Measurements from ENCODE around the gene GPT2.

Gene GPT2

GRCh38 chr16:46974352-46974751 lies 90.2 kb downstream of the GPT2 start:
- peak overlapping the region; percentile 91 for H3K27ac ChIP-seq
- TF ChIP-seq ZFX (IDR thresholded peaks at IDR 0.05; ENCODE audit: borderline replicate concordance) (no peak), CTCF (IDR thresholded peaks at IDR 0.05) (no peak)

- TF ChIP-seq ZFX (IDR thresholded peaks at IDR 0.05; ENCODE audit: borderline replicate concordance): no peak
- TF ChIP-seq CTCF (IDR thresholded peaks at IDR 0.05): no peak
- peak overlapping the region; percentile 91 for H3K27ac ChIP-seq
These were observed 91.0 kb downstream of the GPT2 start for GRCh38 chr16:46975165-46975564.

GRCh38 chr16:46975908-46976470 lies 91.8 kb downstream of the GPT2 start:
- H3K27ac ChIP-seq: peak overlapping the region; percentile 46
- TF ChIP-seq CTCF (IDR thresholded peaks at IDR 0.05) (no peak), ZFX (IDR thresholded peaks at IDR 0.05; ENCODE audit: borderline replicate concordance) (no peak)

GRCh38 chr16:46976550-46976949 lies 92.4 kb downstream of the GPT2 start:
- no peak for TF ChIP-seq ZFX (IDR thresholded peaks at IDR 0.05; ENCODE audit: borderline replicate concordance)
- no peak for TF ChIP-seq CTCF (IDR thresholded peaks at IDR 0.05)
- H3K27ac ChIP-seq: peak overlapping the region; percentile 46
